Measurements from ENCODE around the gene MAFF.

Gene MAFF

DNA sequence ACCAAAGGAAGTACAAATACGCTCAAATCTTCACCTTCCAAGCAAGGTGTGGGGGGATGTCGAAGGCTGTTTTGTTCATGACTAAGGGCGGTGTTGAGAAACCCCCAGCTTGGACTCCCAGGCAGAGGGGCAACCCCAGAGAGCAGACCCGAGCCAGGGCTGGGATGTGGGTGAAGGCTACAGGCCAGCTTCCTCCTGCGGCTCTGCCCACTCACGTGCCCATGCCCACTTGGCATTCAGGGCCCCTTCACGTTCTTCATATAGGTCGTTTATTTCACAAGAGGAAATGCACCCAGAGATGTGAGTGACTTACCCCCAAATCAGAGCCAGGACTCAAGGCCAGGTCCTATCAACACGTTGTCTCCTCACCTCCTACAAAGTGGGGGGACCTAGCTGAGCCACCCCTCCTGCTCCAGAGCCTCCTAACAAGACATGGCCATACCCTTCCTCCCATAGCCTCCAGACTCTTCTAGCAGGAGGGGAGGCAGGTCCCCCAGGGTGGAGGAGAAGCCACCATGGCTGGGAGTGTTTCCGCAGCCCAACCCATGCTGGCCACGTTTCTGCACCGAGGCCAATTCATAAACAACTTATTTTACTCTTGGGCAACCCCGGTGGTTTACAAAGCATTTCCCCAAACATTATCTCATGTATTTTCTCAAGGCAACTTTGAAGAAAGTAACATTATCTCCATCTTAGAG, 49.0 kb downstream of the MAFF start:
- TF ChIP-seq GATA2 (IDR thresholded peaks at IDR 0.05; ENCODE audit: low read depth, low read length) (no peak), GATA3 (IDR thresholded peaks at IDR 0.05; ENCODE audit: low read depth, low read length) (no peak)

DNA sequence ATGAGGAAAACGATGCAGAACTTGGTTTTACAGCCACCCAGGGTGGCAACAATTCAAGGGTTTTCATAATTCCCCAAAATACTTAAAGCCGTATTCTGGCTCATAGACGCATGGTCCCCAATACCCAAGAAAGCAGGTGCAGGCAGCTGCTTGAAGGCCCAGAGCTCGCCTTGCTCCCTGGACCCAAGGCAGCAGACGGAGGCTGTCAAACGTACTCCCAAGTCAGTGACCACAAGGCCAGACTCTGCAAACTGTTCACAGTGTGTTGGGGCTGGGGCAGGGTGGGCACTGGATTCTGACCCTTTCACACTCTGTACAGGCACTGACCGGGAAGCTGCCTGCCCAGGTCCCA, 49.5 kb downstream of the MAFF start:
- TF ChIP-seq GATA2 (IDR thresholded peaks at IDR 0.05; ENCODE audit: low read depth, low read length) (no peak), GATA3 (IDR thresholded peaks at IDR 0.05; ENCODE audit: low read depth, low read length) (no peak)

DNA sequence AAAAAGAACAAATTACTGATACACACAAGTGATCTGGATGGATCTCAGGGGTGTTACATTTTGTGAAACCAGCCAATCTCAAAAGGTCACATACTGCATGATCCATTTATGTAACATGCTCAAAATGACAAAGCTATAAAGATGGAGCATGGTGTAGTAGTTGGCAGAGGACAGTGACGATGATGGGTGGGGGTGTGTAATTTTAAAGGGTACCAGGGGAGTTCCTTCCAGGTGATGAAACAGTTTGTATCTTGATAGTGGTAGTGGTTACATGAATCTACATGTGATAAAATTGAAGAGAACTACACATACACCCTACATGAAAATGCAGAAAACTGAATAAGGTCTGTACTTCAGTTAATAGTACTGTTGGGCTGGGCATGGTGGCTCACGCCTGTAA, 53.9 kb downstream of the MAFF start:
- TF ChIP-seq GATA2 (IDR thresholded peaks at IDR 0.05; ENCODE audit: low read depth, low read length) (no peak), GATA3 (IDR thresholded peaks at IDR 0.05; ENCODE audit: low read depth, low read length) (no peak)

DNA sequence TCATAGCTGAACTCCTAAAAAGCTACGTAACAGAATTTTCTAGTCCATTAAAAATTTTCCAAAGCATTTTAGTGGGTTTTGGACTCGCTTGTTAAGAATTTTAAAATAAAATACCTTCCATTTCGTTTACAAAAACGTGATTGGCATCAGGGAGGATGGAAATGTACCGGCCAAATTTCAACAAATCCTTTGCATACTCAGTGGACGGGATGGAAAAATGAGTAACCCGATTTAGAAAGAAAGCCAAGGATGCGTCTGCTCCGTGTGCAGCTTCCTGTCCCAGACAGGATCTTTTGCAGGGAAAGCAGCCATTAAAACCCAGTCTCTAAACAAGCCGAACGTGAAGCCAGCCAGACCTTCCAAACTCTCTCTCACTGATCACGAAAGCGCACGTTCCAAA, 55.4 kb downstream of the MAFF start:
- TF ChIP-seq GATA2 (IDR thresholded peaks at IDR 0.05; ENCODE audit: low read depth, low read length) (no peak), GATA3 (IDR thresholded peaks at IDR 0.05; ENCODE audit: low read depth, low read length) (no peak)

DNA sequence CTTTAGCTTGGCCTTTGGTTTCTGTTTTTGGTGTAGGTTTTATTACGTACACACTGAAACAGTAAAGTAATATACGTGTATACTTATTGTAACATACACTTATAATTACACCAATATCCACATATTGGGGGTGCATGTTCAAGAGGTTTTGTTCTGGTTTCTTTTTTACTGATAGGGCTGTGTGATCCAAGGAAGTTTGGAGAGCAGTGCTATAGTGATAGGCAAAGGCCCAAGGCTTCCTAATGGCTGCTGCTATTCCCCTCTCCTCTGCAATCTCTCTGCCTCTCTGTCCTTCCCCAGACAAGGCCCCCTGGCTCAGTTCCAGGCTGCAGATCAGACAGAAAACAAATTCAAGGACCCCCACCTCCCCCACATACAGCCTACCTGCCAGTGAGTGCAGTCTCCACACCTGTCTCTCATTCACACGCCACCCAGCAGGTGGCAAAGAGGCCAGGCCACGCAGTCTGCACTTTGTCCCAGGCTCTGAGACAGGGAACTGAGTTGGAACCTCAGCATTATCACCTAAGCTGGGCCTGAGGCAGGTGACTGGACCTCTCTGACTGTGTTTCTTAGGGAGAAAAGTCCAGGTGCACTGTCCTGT, 56.0 kb downstream of the MAFF start:
- TF ChIP-seq GATA3 (IDR thresholded peaks at IDR 0.05; ENCODE audit: low read depth, low read length) (no peak), GATA2 (IDR thresholded peaks at IDR 0.05; ENCODE audit: low read depth, low read length) (no peak)

DNA sequence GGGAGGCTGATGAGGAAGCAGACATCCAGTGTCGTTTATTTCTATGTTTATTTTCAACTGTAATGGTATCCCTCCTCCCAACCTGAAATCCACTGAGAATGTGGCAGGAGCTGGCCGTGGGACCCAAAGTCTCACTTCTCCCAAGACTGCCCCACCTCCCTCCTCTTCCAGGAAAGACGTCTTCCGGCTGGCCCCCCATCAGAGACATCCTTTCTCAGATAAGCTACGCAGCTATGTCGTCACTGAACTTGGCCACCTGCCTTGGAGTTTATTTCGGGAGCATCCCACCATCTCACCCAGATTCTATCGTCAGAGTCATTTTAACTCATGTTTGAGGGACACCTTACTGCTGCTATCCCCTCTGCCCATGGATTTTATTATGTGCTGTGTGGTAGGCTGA, 57.1 kb downstream of the MAFF start:
- TF ChIP-seq GATA3 (IDR thresholded peaks at IDR 0.05; ENCODE audit: low read depth, low read length) (no peak), GATA2 (IDR thresholded peaks at IDR 0.05; ENCODE audit: low read depth, low read length) (no peak)

DNA sequence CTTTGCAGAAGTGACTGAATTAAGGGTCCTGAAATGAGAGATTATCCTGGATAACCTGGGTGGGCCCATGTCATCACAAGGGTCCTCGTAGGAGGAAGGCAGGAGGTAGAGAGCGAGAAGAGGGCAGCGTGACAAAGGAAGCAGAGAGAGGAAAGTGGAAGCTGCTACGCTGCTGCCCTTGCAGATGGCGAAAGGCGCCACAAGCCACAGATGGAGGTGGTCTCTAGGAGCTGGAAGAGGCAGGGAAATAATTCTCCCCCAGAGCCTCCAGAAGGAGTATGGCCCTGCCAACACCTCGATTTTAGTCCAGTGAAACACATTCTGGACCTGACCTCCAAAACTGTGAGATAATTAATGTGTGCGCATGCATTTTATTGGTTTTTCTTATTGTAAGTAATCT, 57.6 kb downstream of the MAFF start:
- TF ChIP-seq GATA2 (IDR thresholded peaks at IDR 0.05; ENCODE audit: low read depth, low read length) (no peak), GATA3 (IDR thresholded peaks at IDR 0.05; ENCODE audit: low read depth, low read length) (no peak)

DNA sequence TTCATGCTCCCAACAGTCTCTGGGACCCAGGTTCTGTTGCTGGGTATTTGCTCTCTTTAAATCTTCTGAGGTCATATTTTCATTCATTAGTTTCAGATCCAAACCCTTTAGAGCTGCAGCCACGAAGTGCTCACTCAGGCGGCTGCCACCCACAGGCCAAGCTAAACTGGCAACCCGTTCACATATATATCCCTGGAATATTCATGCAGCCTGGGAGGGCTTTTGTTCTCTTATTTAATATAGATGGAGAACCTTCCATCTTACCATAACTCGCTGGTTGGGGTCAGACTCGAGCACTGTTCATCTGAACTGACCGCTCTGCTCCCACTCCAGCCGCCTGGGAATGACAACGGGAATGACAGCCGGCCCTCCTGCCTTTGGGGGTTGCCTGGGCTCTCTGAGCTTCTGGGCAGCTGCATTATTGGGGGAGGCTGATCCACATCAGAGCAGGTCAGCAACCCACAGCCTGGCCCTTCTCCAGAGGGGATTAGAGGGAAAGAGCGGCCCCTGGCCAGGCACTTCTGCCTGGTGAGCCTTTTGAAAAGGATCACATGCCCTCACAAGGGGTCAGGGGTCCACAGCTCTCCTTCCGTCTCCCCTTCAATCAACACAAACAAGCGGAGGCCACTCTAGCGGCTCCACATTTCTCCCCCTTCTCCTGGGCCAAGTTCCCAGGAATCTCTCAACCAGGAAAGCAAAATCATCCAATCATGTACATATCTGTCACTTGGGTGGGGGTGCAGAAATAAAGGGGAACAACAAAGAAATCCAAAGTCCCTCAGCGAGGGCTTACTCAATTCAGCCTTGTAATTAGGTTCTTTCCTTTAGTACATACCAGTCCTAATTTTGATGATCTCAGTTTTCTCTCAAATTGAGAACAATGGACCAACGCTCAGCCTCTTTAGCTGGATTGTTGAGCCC, 59.2 kb downstream of the MAFF start:
- TF ChIP-seq GATA2 (IDR thresholded peaks at IDR 0.05; ENCODE audit: low read depth, low read length) (no peak), GATA3 (IDR thresholded peaks at IDR 0.05; ENCODE audit: low read depth, low read length) (no peak)

DNA sequence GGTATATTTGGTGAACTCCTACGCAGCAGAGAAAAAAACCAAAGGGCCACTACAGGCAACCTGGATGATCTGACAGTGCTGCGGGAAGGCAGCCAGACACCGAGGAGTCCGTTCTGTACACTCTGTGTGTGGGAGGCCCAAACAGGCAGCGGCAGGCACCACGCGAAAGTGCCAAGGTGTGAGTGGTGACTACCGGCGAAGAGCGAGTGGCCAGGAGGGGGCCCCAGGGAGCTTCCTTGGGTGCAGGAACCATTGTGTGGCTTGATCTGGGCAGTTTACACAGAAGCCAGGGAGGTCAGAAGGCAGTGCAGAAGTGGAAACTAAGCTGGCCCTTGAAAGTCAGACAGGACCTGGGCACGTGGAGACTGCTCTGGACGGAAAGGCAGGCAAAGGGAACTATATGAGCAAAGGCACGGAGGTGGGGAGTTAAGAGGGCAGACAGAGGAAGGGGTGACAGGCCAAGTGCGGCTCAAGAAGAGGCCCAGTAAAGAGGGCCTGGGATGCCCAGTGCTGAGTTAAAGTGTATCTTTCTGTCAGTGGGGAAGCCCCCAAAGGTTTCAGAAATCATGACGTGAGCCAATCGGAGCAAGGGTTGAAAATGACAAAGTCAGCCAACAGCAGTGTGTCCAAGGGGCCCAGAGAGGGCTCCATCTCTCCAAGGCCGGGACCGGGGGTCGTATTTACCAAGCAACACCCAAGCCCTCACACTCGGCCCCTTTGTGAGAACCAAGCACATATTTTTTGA, 60.4 kb downstream of the MAFF start:
- TF ChIP-seq GATA2 (IDR thresholded peaks at IDR 0.05; ENCODE audit: low read depth, low read length) (no peak), GATA3 (IDR thresholded peaks at IDR 0.05; ENCODE audit: low read depth, low read length) (no peak)

DNA sequence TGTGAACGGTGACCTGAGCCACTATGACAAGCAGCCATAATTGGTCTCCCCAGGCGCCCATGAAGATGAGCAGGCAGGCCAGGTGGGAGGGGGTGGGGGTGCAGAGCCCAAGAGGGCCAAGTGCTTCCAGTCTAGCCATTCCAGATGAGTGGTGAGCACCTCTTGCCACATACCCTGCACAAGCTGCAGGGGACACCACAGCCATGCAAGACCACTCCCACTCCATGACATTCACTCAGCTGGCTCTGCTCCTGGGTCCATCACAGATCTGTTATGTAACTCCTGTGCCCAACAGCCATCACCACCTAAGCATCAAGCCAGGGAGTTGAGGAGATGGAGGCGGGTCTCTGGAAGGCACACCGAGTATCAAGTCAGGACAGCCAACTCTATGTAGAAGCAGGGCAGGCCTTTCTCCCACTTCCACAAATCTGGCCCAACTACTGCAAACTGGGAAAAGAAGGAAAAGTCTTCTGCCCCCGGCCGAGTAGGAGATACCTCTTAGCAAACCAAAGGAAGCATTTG, 62.6 kb downstream of the MAFF start:
- no peak for TF ChIP-seq GATA2 (IDR thresholded peaks at IDR 0.05; ENCODE audit: low read depth, low read length)
- TF ChIP-seq GATA3 (IDR thresholded peaks at IDR 0.05; ENCODE audit: low read depth, low read length), result no peak
